ENCODE measurements around the gene EEIG1.

- TF ChIP-seq EZH2 (IDR thresholded peaks at IDR 0.05; ENCODE audit: low read depth, unreplicated experiment) (no peak), CTCF (conservative IDR thresholded peaks at IDR 0.05; ENCODE audit: low read depth in 2 of 2) (no peak), POLR2AphosphoS5 (IDR thresholded peaks at IDR 0.05; ENCODE audit: low read depth) (no peak), REST (IDR thresholded peaks at IDR 0.05; ENCODE audit: unreplicated experiment) (no peak), STAT1 (IDR thresholded peaks at IDR 0.05; ENCODE audit: unreplicated experiment) (no peak), EZH2phosphoT487 (IDR thresholded peaks at IDR 0.05; ENCODE audit: unreplicated experiment) (no peak)
These were observed 40.2 kb downstream of the EEIG1 start for GRCh38 chr9:127940593-127940992.
